GM23248 (cell line): ENCODE results near the gene THOC7. TPM values are rescaled to one million over a fixed set of nuclear protein-coding genes. Genes with fewer than 3 reads are reported as not detected.

Experiments used
- DNase-seq: peaks from one replicate; pipeline ENCODE4 v3.0.0-alpha.2; 2015
- H2AFZ ChIP-seq: fragments of 200-600 bp; sonication (generic); 2 replicates; pipeline ENCODE4 v1.6.1; 2016; ENCODE audit warnings: antibody characterized with exemption
- H3F3A ChIP-seq: fragments of 200-600 bp; sonication (generic); 2 replicates; pipeline ENCODE4 v1.6.1; 2016; ENCODE audit warnings: mild to moderate bottlenecking, antibody characterized with exemption, mixed run types; ENCODE audit not compliant: insufficient read depth
- H3K27ac ChIP-seq: fragments of 200-600 bp; sonication (generic); 2 replicates; pipeline ENCODE4 v1.5.1; 2016; ENCODE audit warnings: mild to moderate bottlenecking
- H3K27me3 ChIP-seq: fragments of 200-600 bp; sonication (generic); replicated peaks from 2 replicates; pipeline ENCODE4 v1.6.1; 2016; ENCODE audit warnings: mild to moderate bottlenecking; ENCODE audit not compliant: insufficient read depth
- H3K36me3 ChIP-seq: fragments of 200-600 bp; sonication (generic); 2 replicates; pipeline ENCODE4 v1.6.1; 2016; ENCODE audit warnings: low read depth, mild to moderate bottlenecking
- H3K4me1 ChIP-seq: fragments of 200-600 bp; sonication (generic); 2 replicates; pipeline ENCODE4 v1.6.1; 2016; ENCODE audit warnings: mild to moderate bottlenecking; ENCODE audit not compliant: insufficient read depth
- H3K4me2 ChIP-seq: fragments of 200-600 bp; sonication (generic); one replicate; pipeline ENCODE4 v1.6.1; 2016; ENCODE audit warnings: mild to moderate bottlenecking; ENCODE audit not compliant: unreplicated experiment
- H3K4me3 ChIP-seq: fragments of 200-600 bp; sonication (generic); 2 replicates; pipeline ENCODE4 v1.5.1; 2016; ENCODE audit warnings: mild to moderate bottlenecking
- H3K79me2 ChIP-seq: fragments of 200-600 bp; sonication (generic); 2 replicates; pipeline ENCODE4 v1.6.1; 2016; ENCODE audit warnings: mild to moderate bottlenecking; ENCODE audit not compliant: insufficient read depth
- H3K9ac ChIP-seq: fragments of 200-600 bp; sonication (generic); 2 replicates; pipeline ENCODE4 v1.6.1; 2016; ENCODE audit warnings: mild to moderate bottlenecking
- H3K9me2 ChIP-seq: fragments of 200-600 bp; sonication (generic); 2 replicates; pipeline ENCODE4 v1.6.1; 2016; ENCODE audit warnings: mixed run types, mild to moderate bottlenecking, moderate library complexity; ENCODE audit not compliant: insufficient read depth
- H3K9me3 ChIP-seq: fragments of 200-600 bp; sonication (generic); one replicate; pipeline ENCODE4 v1.6.1; 2017; ENCODE audit warnings: low read depth
- H4K20me1 ChIP-seq: fragments of 200-600 bp; sonication (generic); 2 replicates; pipeline ENCODE4 v1.6.0; 2016; ENCODE audit not compliant: insufficient read depth
- EZH2 ChIP-seq: fragments of 200-600 bp; sonication (generic); IDR thresholded peaks from 2 replicates; pipeline ENCODE4 v1.6.1; 2018; ENCODE audit warnings: antibody characterized with exemption, mild to moderate bottlenecking; ENCODE audit not compliant: insufficient read depth, poor library complexity, severe bottlenecking
- EZH2phosphoT487 ChIP-seq: fragments of 200-600 bp; sonication (generic); IDR thresholded peaks from 2 replicates; pipeline ENCODE4 v1.6.1; 2018; ENCODE audit warnings: antibody characterized with exemption, moderate library complexity, mild to moderate bottlenecking, low read depth; ENCODE audit not compliant: insufficient read depth
- WGBS, 2 experiments: methylation state at CpG; one replicate each; pipeline ENCODE4 v1.1.6; 2015 to 2017; ENCODE audit warnings: low lambda C conversion rate in 2 of 2, low coverage in 1 of 2; ENCODE audit errors: missing lambda C conversion rate in 2 of 2; 5-methylcytosine and 5-hydroxymethylcytosine counted together
- in situ Hi-C: fragments of 300-500 bp; cut with MboI; formaldehyde crosslinking; loops from 2 replicates; pipeline ENCODE4 v1.15.0; 2020
- polyA plus RNA-seq: library from polyadenylated mRNA; unstranded; fragments of >200 nt; fragmentation: Nextera tagmentation; extraction: Ambion mirVana; gene quantifications from 2 replicates; pipeline ENCODE4 v1.2.1, GENCODE V29; 2016
- total RNA-seq: library from RNA; depleted of rRNA; stranded (reverse); fragments of >200 nt; shearing (Covaris generic); gene quantifications from 2 replicates; pipeline ENCODE4 v1.2.3, GENCODE V29; 2014

The THOC7 gene
- total and polyA plus RNA-seq, 2 experiments from 2014 or later, result 54.8 to 103 TPM

GRCh38 chr3:63911509-63911872 lies 47.9 kb upstream of the THOC7 start:
- TF ChIP-seq EZH2, result no peak
- TF ChIP-seq EZH2phosphoT487, result no peak
- 1% methylated on average over 18 of the region's 18 CpGs for WGBS, 2 experiments
- peak; percentile 54 for DNase-seq

GRCh38 chr3:63910891-63911290 lies 47.3 kb upstream of the THOC7 start:
- H2AFZ ChIP-seq, result peak overlapping the region; percentile 68
- no peaks in the 10 kb centered on the region for H3K9me2 ChIP-seq
- peak overlapping the region; percentile 82 for H3K4me3 ChIP-seq
- in situ Hi-C loops, result no loop called here
- 26 to 34% methylated on average over 1 of the region's 1 CpG for WGBS, 2 experiments
- H3K4me2 ChIP-seq, result peak overlapping the region; percentile 72
- H3K36me3 ChIP-seq, result peaks cover under 1% of the 10 kb centered on the region; the same call in 1 of the 2 replicates
- no peaks in the 10 kb centered on the region for H3K27me3 ChIP-seq
- no peaks in the 10 kb centered on the region for H3K9me3 ChIP-seq
- DNase-seq, result peak; percentile 56
- H3K4me1 ChIP-seq, result peaks cover 28% of the 10 kb centered on the region
- peak overlapping the region; percentile 89 for H3K27ac ChIP-seq
- H4K20me1 ChIP-seq, result no peaks in the 10 kb centered on the region
- H3K9ac ChIP-seq, result peak overlapping the region; percentile 92
- peaks cover 81% of the 10 kb centered on the region for H3K79me2 ChIP-seq
- peaks cover 26% of the 10 kb centered on the region for H3F3A ChIP-seq
- TF ChIP-seq EZH2 (no peak), EZH2phosphoT487 (no peak)

More at GRCh38 chr3:63911509-63911872, 47.9 kb upstream of the THOC7 start:
- no peaks in the 10 kb centered on the region for H3K27me3 ChIP-seq
- H3K27ac ChIP-seq, result peak overlapping the region; percentile 89
- no peaks in the 10 kb centered on the region for H3K9me2 ChIP-seq
- H2AFZ ChIP-seq, result peak overlapping the region; percentile 68
- peaks cover 81% of the 10 kb centered on the region for H3K79me2 ChIP-seq
- peaks cover 26% of the 10 kb centered on the region for H3F3A ChIP-seq
- H3K36me3 ChIP-seq, result peaks cover 7% of the 10 kb centered on the region; the same call in 1 of the 2 replicates
- peak overlapping the region; percentile 82 for H3K4me3 ChIP-seq
- H3K9me3 ChIP-seq, result no peaks in the 10 kb centered on the region
- H3K9ac ChIP-seq, result peak overlapping the region; percentile 92
- in situ Hi-C loops, result no loop called here
- no peaks in the 10 kb centered on the region for H4K20me1 ChIP-seq
- H3K4me2 ChIP-seq, result peak overlapping the region; percentile 72
- H3K4me1 ChIP-seq, result peaks cover 28% of the 10 kb centered on the region

- WGBS, 2 experiments, result 88 to 89% methylated on average over 4 of the region's 4 CpGs
Measured at GRCh38 chr3:63910001-63910400, 46.4 kb upstream of the THOC7 start.

DNA sequence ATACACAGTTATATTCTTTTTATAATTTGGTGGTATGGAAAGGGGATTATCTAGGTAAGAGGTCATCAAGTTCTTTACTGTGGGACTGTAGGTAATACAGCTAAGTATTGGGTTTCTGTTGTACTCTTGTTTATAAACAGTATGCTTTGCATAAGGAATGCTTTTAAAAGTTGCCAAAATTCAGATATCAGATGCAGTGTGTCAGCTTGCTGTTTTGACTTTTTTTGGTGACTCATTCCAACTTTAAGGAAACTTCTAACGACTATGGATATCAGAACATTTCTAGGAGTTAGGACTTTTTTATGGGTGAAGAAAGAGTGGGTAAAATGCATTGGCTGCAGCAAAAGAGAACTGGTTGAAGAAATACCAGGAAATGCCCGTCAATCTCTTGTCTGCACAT lies 45.8 kb upstream of the THOC7 start:
- Histone ChIP-seq H3K4me3 (no peak overlapping the region), H3K27ac (no peak overlapping the region), H3F3A (peaks cover 25% of the 10 kb centered on the region), H3K9me3 (no peaks in the 10 kb centered on the region), H4K20me1 (no peaks in the 10 kb centered on the region), H3K4me2 (no peak overlapping the region), H3K79me2 (peaks cover 73% of the 10 kb centered on the region), H3K27me3 (no peaks in the 10 kb centered on the region), H2AFZ (no peak overlapping the region), H3K9me2 (no peaks in the 10 kb centered on the region), H3K4me1 (peaks cover 24% of the 10 kb centered on the region), H3K9ac (no peak overlapping the region), H3K36me3 (no peaks in the 10 kb centered on the region)
- DNase-seq, result peak; percentile 39
- no peak for TF ChIP-seq EZH2
- no peak for TF ChIP-seq EZH2phosphoT487
- WGBS, 2 experiments, result 36 to 48% methylated on average over 2 of the region's 2 CpGs
- in situ Hi-C loops, result no loop called here

More at GRCh38 chr3:63910001-63910400, 46.4 kb upstream of the THOC7 start:
- no peak for DNase-seq
- in situ Hi-C loops, result no loop called here
- Histone ChIP-seq H3K79me2 (peaks cover 75% of the 10 kb centered on the region), H3K4me2 (no peak overlapping the region), H4K20me1 (no peaks in the 10 kb centered on the region), H3F3A (peaks cover 26% of the 10 kb centered on the region), H3K4me3 (no peak overlapping the region), H3K4me1 (peaks cover 28% of the 10 kb centered on the region), H3K27ac (no peak overlapping the region), H3K36me3 (no peaks in the 10 kb centered on the region), H3K27me3 (no peaks in the 10 kb centered on the region), H3K9me2 (no peaks in the 10 kb centered on the region), H3K9ac (no peak overlapping the region), H2AFZ (no peak overlapping the region), H3K9me3 (no peaks in the 10 kb centered on the region)
- TF ChIP-seq EZH2 (no peak), EZH2phosphoT487 (no peak)

DNA sequence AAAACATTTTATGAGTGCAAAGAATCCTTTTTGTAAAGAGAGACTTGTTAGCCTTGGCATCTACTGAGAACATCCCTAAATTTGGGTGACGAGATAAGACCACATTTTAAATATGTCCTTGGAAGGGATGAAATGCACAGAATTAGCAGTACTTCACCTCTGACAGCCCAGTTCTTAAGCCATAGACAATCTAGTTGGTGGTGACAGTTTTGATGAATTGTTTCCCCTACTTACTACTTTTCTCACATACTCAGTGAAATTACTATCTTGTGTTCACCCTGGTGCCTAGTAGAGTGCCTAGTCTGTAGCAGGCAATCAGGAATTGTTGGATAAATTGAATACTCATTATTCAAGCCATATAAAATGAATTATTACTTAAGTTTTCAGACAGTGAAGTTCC lies 45.2 kb upstream of the THOC7 start:
- H3K36me3 ChIP-seq, result no peaks in the 10 kb centered on the region
- peaks cover 69% of the 10 kb centered on the region for H3K79me2 ChIP-seq
- 100% methylated on average over 1 of the region's 1 CpG for WGBS, 2 experiments
- H3K9ac ChIP-seq, result no peak overlapping the region
- H4K20me1 ChIP-seq, result no peaks in the 10 kb centered on the region
- H2AFZ ChIP-seq, result no peak overlapping the region
- no peak overlapping the region for H3K27ac ChIP-seq
- no peaks in the 10 kb centered on the region for H3K9me2 ChIP-seq
- peaks cover 19% of the 10 kb centered on the region for H3K4me1 ChIP-seq
- H3K9me3 ChIP-seq, result no peaks in the 10 kb centered on the region
- DNase-seq, result no peak
- no peak overlapping the region for H3K4me3 ChIP-seq
- in situ Hi-C loops, result no loop called here
- no peaks in the 10 kb centered on the region for H3K27me3 ChIP-seq
- TF ChIP-seq EZH2phosphoT487, result no peak
- TF ChIP-seq EZH2, result no peak
- no peak overlapping the region for H3K4me2 ChIP-seq
- H3F3A ChIP-seq, result peaks cover 19% of the 10 kb centered on the region
